KMS-11 (cell line): ENCODE results near the gene CSMD2.

Source experiments
- H2AFZ ChIP-seq: fragments of 200-600 bp; sonication (generic); 2 replicates; pipeline ENCODE4 v1.6.1; 2016; ENCODE audit warnings: antibody characterized with exemption, mixed run types, low read depth
- H3K27ac ChIP-seq: fragments of 200-600 bp; sonication (generic); 2 replicates; pipeline ENCODE4 v1.6.1; 2016; ENCODE audit warnings: mild to moderate bottlenecking, mixed run types
- H3K27me3 ChIP-seq: fragments of 200-600 bp; sonication (generic); 2 replicates; pipeline ENCODE4 v1.6.1; 2017; ENCODE audit warnings: mild to moderate bottlenecking, low read depth, mixed run types, moderate library complexity; ENCODE audit not compliant: insufficient read depth
- H3K36me3 ChIP-seq: fragments of 200-600 bp; sonication (generic); 2 replicates; pipeline ENCODE4 v1.6.1; 2017; ENCODE audit warnings: mild to moderate bottlenecking, mixed run types; ENCODE audit not compliant: insufficient read depth
- H3K4me1 ChIP-seq: fragments of 200-600 bp; sonication (generic); 2 replicates; pipeline ENCODE4 v1.6.1; 2016; ENCODE audit warnings: mild to moderate bottlenecking, low read depth, mixed run types; ENCODE audit not compliant: poor library complexity, severe bottlenecking
- H3K4me2 ChIP-seq: fragments of 200-600 bp; sonication (generic); 2 replicates; pipeline ENCODE4 v1.7.0; 2016; ENCODE audit warnings: mild to moderate bottlenecking, mixed run types
- H3K4me3 ChIP-seq: fragments of 200-600 bp; sonication (generic); IDR thresholded peaks from 2 replicates; pipeline ENCODE4 v1.6.1; 2017; ENCODE audit warnings: low read depth, low read length, mixed read lengths; ENCODE audit not compliant: insufficient read depth
- H3K79me2 ChIP-seq: fragments of 200-600 bp; sonication (generic); 2 replicates; pipeline ENCODE4 v1.6.1; 2016; ENCODE audit warnings: low read depth, mixed run types; ENCODE audit not compliant: insufficient read depth
- H3K9ac ChIP-seq: fragments of 200-600 bp; sonication (generic); 2 replicates; pipeline ENCODE4 v1.6.1; 2016; ENCODE audit warnings: mild to moderate bottlenecking, mixed run types
- H4K20me1 ChIP-seq: fragments of 200-600 bp; sonication (generic); 2 replicates; pipeline ENCODE4 v1.6.1; 2016; ENCODE audit warnings: mild to moderate bottlenecking, mixed run types; ENCODE audit not compliant: insufficient read depth
- CTCF ChIP-seq: fragments of 200-600 bp; sonication (generic); conservative IDR thresholded peaks from 2 replicates; pipeline ENCODE4 v1.6.1; 2017; ENCODE audit warnings: low read depth, mild to moderate bottlenecking, antibody characterized with exemption, low read length, moderate library complexity, mixed read lengths

The CSMD2 gene

GRCh38 chr1:33944846-33945245, 220.2 kb downstream of the CSMD2 start:
- Histone ChIP-seq H3K36me3 (no peaks in the 10 kb centered on the region), H3K27ac (no peak overlapping the region), H4K20me1 (no peaks in the 10 kb centered on the region), H3K4me1 (no peaks in the 10 kb centered on the region), H3K4me3 (no peak overlapping the region), H3K9ac (no peak overlapping the region), H3K27me3 (no peaks in the 10 kb centered on the region), H2AFZ (no peak overlapping the region), H3K79me2 (no peaks in the 10 kb centered on the region), H3K4me2 (no peak overlapping the region)
- TF ChIP-seq CTCF: no peak

GRCh38 chr1:33943978-33944377, 221.1 kb downstream of the CSMD2 start:
- H2AFZ ChIP-seq: no peak overlapping the region
- no peak for TF ChIP-seq CTCF
- no peak overlapping the region for H3K9ac ChIP-seq
- H3K4me1 ChIP-seq: no peaks in the 10 kb centered on the region
- H3K36me3 ChIP-seq: no peaks in the 10 kb centered on the region
- no peak overlapping the region for H3K4me2 ChIP-seq
- no peaks in the 10 kb centered on the region for H3K79me2 ChIP-seq
- H3K4me3 ChIP-seq: no peak overlapping the region
- no peaks in the 10 kb centered on the region for H3K27me3 ChIP-seq
- no peaks in the 10 kb centered on the region for H4K20me1 ChIP-seq
- H3K27ac ChIP-seq: no peak overlapping the region

- Histone ChIP-seq H3K4me2 (no peak overlapping the region), H3K36me3 (no peaks in the 10 kb centered on the region), H3K4me3 (no peak overlapping the region), H3K27ac (no peak overlapping the region), H2AFZ (no peak overlapping the region), H3K27me3 (no peaks in the 10 kb centered on the region; the same call in 1 of the 2 replicates), H3K79me2 (no peaks in the 10 kb centered on the region), H3K4me1 (no peaks in the 10 kb centered on the region), H3K9ac (no peak overlapping the region), H4K20me1 (no peaks in the 10 kb centered on the region)
- TF ChIP-seq CTCF: no peak
These were observed 232.2 kb downstream of the CSMD2 start for GRCh38 chr1:33932871-33933270.

GRCh38 chr1:33931111-33931475, 233.9 kb downstream of the CSMD2 start:
- Histone ChIP-seq H4K20me1 (no peaks in the 10 kb centered on the region), H3K4me3 (no peak overlapping the region), H2AFZ (no peak overlapping the region)

More at GRCh38 chr1:33931111-33931475, 233.9 kb downstream of the CSMD2 start:
- H3K27me3 ChIP-seq: no peaks in the 10 kb centered on the region; the same call in 1 of the 2 replicates
- no peaks in the 10 kb centered on the region for H3K4me1 ChIP-seq
- no peak overlapping the region for H3K9ac ChIP-seq
- H3K27ac ChIP-seq: no peak overlapping the region
- TF ChIP-seq CTCF: no peak
- no peaks in the 10 kb centered on the region for H3K36me3 ChIP-seq
- no peaks in the 10 kb centered on the region for H3K79me2 ChIP-seq
- no peak overlapping the region for H3K4me2 ChIP-seq
